Measurements from ENCODE around the gene RASGRF2. TPM values are rescaled to one million over a fixed set of nuclear protein-coding genes. Genes with fewer than 3 reads are reported as not detected.
A peak's percentile ranks its signal among the peaks of the same experiment; 100 is the strongest.

Gene RASGRF2
- total and polyA plus RNA-seq, 7 experiments from 2014 or later = 9.8 to 55.2 (median 30.9) TPM

DNA sequence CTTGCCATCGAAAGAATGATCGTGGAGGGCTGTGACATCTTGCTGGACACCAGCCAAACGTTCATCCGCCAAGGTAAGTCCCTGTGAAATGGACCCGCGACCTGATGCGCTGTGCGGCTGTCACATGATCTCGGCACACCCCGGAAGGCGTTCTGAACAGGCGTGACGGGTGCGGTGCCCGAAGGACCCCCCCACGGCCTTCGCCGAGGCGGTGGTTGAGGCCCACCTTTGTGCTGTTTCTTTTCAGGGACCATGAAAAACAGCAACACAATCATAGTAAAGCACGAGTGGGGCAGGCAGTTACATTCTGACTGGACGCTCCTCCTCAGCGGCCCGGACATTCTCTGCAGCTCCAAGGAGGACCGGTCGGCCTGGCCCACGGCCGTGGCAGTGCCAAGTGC is 126.7 kb downstream of the RASGRF2 start:
- CTCF ChIA-PET = no interaction called here
- Mint-ChIP-seq H3K36me3 (peaks cover 15 to 75% (median 50%) of the 10 kb centered on the region in 5 donors), H3K9me3 (no peaks in the 10 kb centered on the region), H3K27me3 (no peaks in the 10 kb centered on the region), H3K27ac (no peak overlapping the region), H3K4me1 (peaks cover 0 to 14% (median 5%) of the 10 kb centered on the region in 7 donors), H3K4me3 (no peak overlapping the region)
- no peak overlapping the region for H3K4me3 ChIP-seq (ENCODE audit: low read length)
- H3K36me3 ChIP-seq (ENCODE audit: control insufficient read depth in 2 of 3, insufficient read depth in 3 of 3, low read length in 3 of 3) = peaks cover 7 to 41% (median 22%) of the 10 kb centered on the region in 3 experiments
- no peaks in the 10 kb centered on the region for H3K4me1 ChIP-seq (ENCODE audit: control insufficient read depth in 2 of 2, insufficient read depth in 2 of 2, low read length in 2 of 2)
- no peaks in the 10 kb centered on the region for H3K27me3 ChIP-seq (ENCODE audit: control insufficient read depth in 2 of 2, insufficient read depth in 2 of 2, low read length in 2 of 2)
- H3K9me3 ChIP-seq (ENCODE audit: control insufficient read depth in 2 of 3, low read length in 3 of 3) = no peaks in the 10 kb centered on the region
- DNase-seq = no peak
- POLR2A ChIA-PET = interaction anchor here (0.6 kb wide), 1 partner anchor 70 kb away, joined by 4 read pairs; no protein-coding TSS in a partner anchor
- H3K27ac ChIP-seq (ENCODE audit: low read depth, low read length) = no peak overlapping the region
- intact Hi-C loops (cut with micrococcal nuclease) = no loop called here
- ATAC-seq = no peak

DNA sequence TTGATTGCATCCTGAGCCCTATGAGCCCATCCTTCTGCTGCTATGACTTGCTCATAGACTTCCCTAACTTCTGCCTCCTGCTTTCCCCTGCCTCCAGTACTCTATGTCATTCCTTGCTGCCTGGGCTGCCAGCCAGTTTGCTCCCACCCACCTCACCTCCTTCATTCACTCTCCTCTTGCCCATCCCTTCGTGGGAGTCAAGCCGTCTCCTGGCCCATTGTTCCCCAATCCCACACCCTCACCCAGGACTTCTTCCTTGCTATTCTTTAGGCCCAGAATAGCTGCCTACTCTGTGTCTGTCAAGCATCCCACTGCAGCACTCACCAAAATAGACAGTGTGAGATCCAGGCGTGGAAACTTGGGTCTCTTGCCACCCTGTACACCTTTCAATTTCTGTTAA is 131.0 kb downstream of the RASGRF2 start:
- POLR2A ChIA-PET = no interaction called here
- Mint-ChIP-seq H3K27me3 (no peaks in the 10 kb centered on the region), H3K27ac (peak overlapping the region in 4 of 9 donors; percentile 21 to 76 (median 52))

DNA sequence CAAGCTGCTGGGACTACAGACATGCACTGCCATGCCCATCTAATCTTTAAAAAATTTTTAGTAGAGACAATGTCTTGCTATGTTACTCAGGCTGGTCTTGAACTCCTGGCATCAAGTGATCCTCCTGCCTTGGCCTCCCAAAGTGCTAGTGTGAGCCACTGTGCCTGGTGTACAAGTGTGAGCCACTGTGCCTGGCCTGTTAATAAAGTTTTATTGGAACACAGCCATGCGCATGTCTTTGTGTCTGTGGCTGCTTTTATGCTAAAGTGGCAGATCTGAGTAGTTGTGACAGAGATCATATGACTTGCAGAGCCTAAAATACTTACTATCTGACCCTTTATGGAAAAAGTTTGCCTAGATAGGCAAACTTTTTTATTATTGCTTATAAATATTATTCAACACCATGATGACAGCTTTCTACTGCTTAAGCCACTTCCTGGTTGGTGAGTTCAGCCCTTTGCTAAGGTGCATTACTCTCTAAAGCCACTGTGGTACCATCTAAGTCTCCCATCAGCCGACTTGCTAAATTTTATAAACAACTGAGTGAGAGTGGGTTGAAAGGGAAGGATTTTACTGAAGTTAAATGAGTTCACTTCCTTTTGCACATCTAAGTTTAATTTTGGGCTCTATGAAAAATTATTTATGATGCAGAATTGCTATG is 133.5 kb downstream of the RASGRF2 start:
- POLR2A ChIA-PET = no interaction called here
- no peak overlapping the region for H3K4me3 Mint-ChIP-seq
- H3K4me1 ChIP-seq (ENCODE audit: control insufficient read depth in 2 of 2, insufficient read depth in 2 of 2, low read length in 2 of 2) = no peaks in the 10 kb centered on the region

More for the DNA sequence above, 131.0 kb downstream of the RASGRF2 start:
- Histone ChIP-seq H3K4me1 (ENCODE audit: control insufficient read depth in 2 of 2, insufficient read depth in 2 of 2, low read length in 2 of 2) (no peaks in the 10 kb centered on the region), H3K27me3 (ENCODE audit: control insufficient read depth in 2 of 2, insufficient read depth in 2 of 2, low read length in 2 of 2) (no peaks in the 10 kb centered on the region), H3K27ac (ENCODE audit: low read depth, low read length) (no peak overlapping the region), H3K36me3 (ENCODE audit: control insufficient read depth in 2 of 3, insufficient read depth in 3 of 3, low read length in 3 of 3) (peaks cover 7 to 29% (median 18%) of the 10 kb centered on the region in 3 experiments), H3K4me3 (ENCODE audit: low read length) (no peak overlapping the region), H3K9me3 (ENCODE audit: control insufficient read depth in 2 of 3, low read length in 3 of 3) (no peaks in the 10 kb centered on the region)
- CTCF ChIA-PET = no interaction called here
- no peaks in the 10 kb centered on the region for H3K9me3 Mint-ChIP-seq
- H3K4me1 Mint-ChIP-seq = peaks cover 0 to 16% (median 8%) of the 10 kb centered on the region in 7 donors
- intact Hi-C loops (cut with micrococcal nuclease) = loop anchor here in 1 of 2 donors (5.0 kb wide), 1 partner anchor 129 kb away; the partner anchor contains the start of gene RASGRF2
- ATAC-seq (no peak), DNase-seq (no peak)
- peaks cover 11 to 66% (median 45%) of the 10 kb centered on the region in 5 donors for H3K36me3 Mint-ChIP-seq
- H3K4me3 Mint-ChIP-seq = no peak overlapping the region

DNA sequence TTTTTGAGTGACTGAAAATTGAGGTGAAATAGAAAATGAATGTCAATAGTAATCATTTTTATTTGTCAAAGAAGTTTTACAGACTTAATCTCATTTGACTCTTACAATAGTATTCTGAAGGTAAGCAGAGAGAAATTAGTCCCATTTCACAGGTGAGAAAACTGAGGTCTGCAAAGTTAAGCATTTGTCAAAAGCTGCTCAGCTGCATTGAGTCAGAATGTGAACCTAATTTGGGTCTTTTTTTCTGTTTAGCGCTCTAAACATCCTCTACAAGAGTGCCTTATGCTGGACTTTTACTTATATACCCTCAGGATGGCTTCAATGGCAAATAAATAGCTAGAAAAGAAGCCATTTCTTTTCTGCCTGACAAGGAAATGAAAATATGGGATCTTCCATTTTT is 135.7 kb downstream of the RASGRF2 start:
- peaks cover 4 to 61% (median 26%) of the 10 kb centered on the region in 5 donors for H3K36me3 Mint-ChIP-seq
- POLR2A ChIA-PET = interaction anchor here (1.2 kb wide), 1 partner anchor 10 kb away, joined by 7 read pairs; no protein-coding TSS in a partner anchor

More for the DNA sequence above, 133.5 kb downstream of the RASGRF2 start:
- DNase-seq (peak in 2 of 9 donors; percentile 4 to 8), ATAC-seq (no peak)
- Mint-ChIP-seq H3K36me3 (peaks cover 4 to 45% (median 30%) of the 10 kb centered on the region in 5 donors), H3K4me1 (peaks cover 0 to 10% (median 4%) of the 10 kb centered on the region in 7 donors), H3K9me3 (no peaks in the 10 kb centered on the region), H3K27me3 (no peaks in the 10 kb centered on the region), H3K27ac (peak overlapping the region in 3 of 9 donors; percentile 46 to 61 (median 48))
- H3K27me3 ChIP-seq (ENCODE audit: control insufficient read depth in 2 of 2, insufficient read depth in 2 of 2, low read length in 2 of 2) = no peaks in the 10 kb centered on the region
- H3K9me3 ChIP-seq (ENCODE audit: control insufficient read depth in 2 of 3, low read length in 3 of 3) = no peaks in the 10 kb centered on the region
- H3K27ac ChIP-seq (ENCODE audit: low read depth, low read length) = no peak overlapping the region
- CTCF ChIA-PET = interaction anchor here (1.3 kb wide), 1 partner anchor 14 kb away, joined by 7 read pairs; no protein-coding TSS in a partner anchor
- intact Hi-C loops (cut with micrococcal nuclease) = loop anchor here in 1 of 2 donors (5.0 kb wide), 1 partner anchor 131 kb away; the partner anchor contains the start of gene RASGRF2
- H3K4me3 ChIP-seq (ENCODE audit: low read length) = no peak overlapping the region
- H3K36me3 ChIP-seq (ENCODE audit: control insufficient read depth in 2 of 3, insufficient read depth in 3 of 3, low read length in 3 of 3) = peaks cover 0 to 24% (median 0%) of the 10 kb centered on the region in 3 experiments

DNA sequence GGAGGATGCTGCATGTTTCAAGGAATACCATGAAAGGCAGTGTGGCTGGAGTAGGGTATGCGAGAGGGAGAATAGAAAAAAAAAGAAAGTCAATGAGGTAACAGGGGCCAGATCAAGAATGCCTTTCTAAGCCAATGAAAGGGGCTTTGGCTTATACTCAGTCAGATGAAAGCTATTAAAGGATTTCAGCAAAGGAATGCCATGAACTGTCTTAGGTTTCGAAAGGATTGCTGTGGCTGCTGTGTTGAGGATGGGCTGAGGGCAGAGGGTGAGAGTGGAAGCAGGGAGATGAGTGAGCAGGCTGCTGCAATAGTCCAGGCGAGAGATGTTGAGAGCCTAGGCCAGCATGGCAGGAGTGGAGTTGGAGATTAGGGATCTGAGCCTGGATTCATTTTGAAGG is 137.6 kb downstream of the RASGRF2 start:
- Mint-ChIP-seq H3K27me3 (no peaks in the 10 kb centered on the region), H3K27ac (no peak overlapping the region), H3K4me3 (no peak overlapping the region), H3K36me3 (peaks cover 4 to 56% (median 26%) of the 10 kb centered on the region in 5 donors), H3K9me3 (no peaks in the 10 kb centered on the region), H3K4me1 (peaks cover 0 to 6% (median 4%) of the 10 kb centered on the region in 7 donors)
- Histone ChIP-seq H3K4me1 (ENCODE audit: control insufficient read depth in 2 of 2, insufficient read depth in 2 of 2, low read length in 2 of 2) (no peaks in the 10 kb centered on the region), H3K4me3 (ENCODE audit: low read length) (no peak overlapping the region), H3K36me3 (ENCODE audit: control insufficient read depth in 2 of 3, insufficient read depth in 3 of 3, low read length in 3 of 3) (peaks cover 0 to 31% (median 0%) of the 10 kb centered on the region in 3 experiments), H3K9me3 (ENCODE audit: control insufficient read depth in 2 of 3, low read length in 3 of 3) (no peaks in the 10 kb centered on the region), H3K27me3 (ENCODE audit: control insufficient read depth in 2 of 2, insufficient read depth in 2 of 2, low read length in 2 of 2) (no peaks in the 10 kb centered on the region), H3K27ac (ENCODE audit: low read depth, low read length) (no peak overlapping the region)
- ChIA-PET POLR2A (no interaction called here), CTCF (no interaction called here)
- ATAC-seq = no peak
- intact Hi-C loops (cut with micrococcal nuclease) = no loop called here
- DNase-seq = no peak

More for the DNA sequence above, 135.7 kb downstream of the RASGRF2 start:
- Histone ChIP-seq H3K27me3 (ENCODE audit: control insufficient read depth in 2 of 2, insufficient read depth in 2 of 2, low read length in 2 of 2) (no peaks in the 10 kb centered on the region), H3K9me3 (ENCODE audit: control insufficient read depth in 2 of 3, low read length in 3 of 3) (no peaks in the 10 kb centered on the region), H3K27ac (ENCODE audit: low read depth, low read length) (no peak overlapping the region), H3K36me3 (ENCODE audit: control insufficient read depth in 2 of 3, insufficient read depth in 3 of 3, low read length in 3 of 3) (peaks cover 0 to 31% (median 0%) of the 10 kb centered on the region in 3 experiments), H3K4me3 (ENCODE audit: low read length) (no peak overlapping the region), H3K4me1 (ENCODE audit: control insufficient read depth in 2 of 2, insufficient read depth in 2 of 2, low read length in 2 of 2) (no peaks in the 10 kb centered on the region)
- DNase-seq = no peak
- ATAC-seq = no peak
- peaks cover 0 to 6% (median 4%) of the 10 kb centered on the region in 7 donors for H3K4me1 Mint-ChIP-seq
- intact Hi-C loops (cut with micrococcal nuclease) = no loop called here
- no peaks in the 10 kb centered on the region for H3K27me3 Mint-ChIP-seq
- CTCF ChIA-PET = no interaction called here
- H3K27ac Mint-ChIP-seq = peak overlapping the region in 1 of 9 donors; percentile 14
- H3K4me3 Mint-ChIP-seq = no peak overlapping the region
- no peaks in the 10 kb centered on the region for H3K9me3 Mint-ChIP-seq

DNA sequence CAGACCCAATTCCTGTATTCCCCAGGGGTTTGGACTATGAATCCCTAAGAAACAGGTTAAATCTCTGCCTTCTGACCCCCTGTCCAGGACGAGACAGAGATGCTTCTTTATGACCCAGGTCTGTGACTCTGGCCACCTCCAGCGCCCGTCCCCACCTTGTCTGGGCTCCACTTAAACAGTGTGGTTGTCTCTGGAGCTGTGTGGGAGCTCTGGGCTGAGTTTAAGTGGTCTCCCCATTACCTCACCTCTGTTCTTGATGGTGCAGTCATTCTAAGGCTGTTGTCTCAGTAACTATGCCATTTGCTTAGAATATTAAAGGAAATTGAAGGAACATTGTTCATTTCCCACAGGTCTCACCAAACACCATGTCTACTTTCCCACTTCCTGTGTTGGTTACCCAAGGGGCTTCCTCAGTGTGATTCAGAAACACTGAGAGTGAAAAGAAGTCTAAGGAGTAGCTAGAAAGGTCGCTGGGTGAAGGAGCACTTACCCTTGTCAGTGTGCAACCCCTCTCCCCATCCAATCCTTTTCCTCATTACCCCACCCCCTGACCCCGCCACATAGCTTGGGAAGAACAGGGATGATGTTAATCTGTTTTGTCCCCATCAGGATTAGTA is 145.2 kb downstream of the RASGRF2 start:
- Mint-ChIP-seq H3K4me1 (peaks cover 10 to 40% (median 33%) of the 10 kb centered on the region in 7 donors), H3K27me3 (no peaks in the 10 kb centered on the region), H3K4me3 (peak overlapping the region in 3 of 10 donors; percentile 31 to 47 (median 45)), H3K36me3 (peaks cover 0 to 17% (median 5%) of the 10 kb centered on the region in 5 donors), H3K9me3 (no peaks in the 10 kb centered on the region), H3K27ac (peak overlapping the region; percentile 21 to 86 (median 64))
- ChIA-PET CTCF (interaction anchor here (1.1 to 2.8 kb wide), 2 partner anchors 13 to 144 kb away, joined by 3 to 10 read pairs; no protein-coding TSS in a partner anchor), POLR2A (interaction anchor here (1.0 to 1.6 kb wide), 2 partner anchors 10 to 147 kb away, joined by 3 to 7 read pairs; no protein-coding TSS in a partner anchor)
- Histone ChIP-seq H3K4me1 (ENCODE audit: control insufficient read depth in 2 of 2, insufficient read depth in 2 of 2, low read length in 2 of 2) (peaks cover 12% of the 10 kb centered on the region in 2 donors), H3K4me3 (ENCODE audit: low read length) (no peak overlapping the region), H3K27me3 (ENCODE audit: control insufficient read depth in 2 of 2, insufficient read depth in 2 of 2, low read length in 2 of 2) (no peaks in the 10 kb centered on the region), H3K9me3 (ENCODE audit: control insufficient read depth in 2 of 3, low read length in 3 of 3) (no peaks in the 10 kb centered on the region), H3K36me3 (ENCODE audit: control insufficient read depth in 2 of 3, insufficient read depth in 3 of 3, low read length in 3 of 3) (peaks cover 0 to 5% (median 0%) of the 10 kb centered on the region in 3 experiments), H3K27ac (ENCODE audit: low read depth, low read length) (no peak overlapping the region)
- DNase-seq = no peak
- ATAC-seq = no peak
- intact Hi-C loops (cut with micrococcal nuclease) = loop anchor here in 1 of 2 donors (5.0 kb wide), 3 partner anchors 92 to 303 kb away; no protein-coding TSS in a partner anchor

Measured in naive thymus-derived CD4-positive, alpha-beta T cell (primary cell).